ENCODE measurements around the gene CLEC20A.

CLEC20A gene

DNA sequence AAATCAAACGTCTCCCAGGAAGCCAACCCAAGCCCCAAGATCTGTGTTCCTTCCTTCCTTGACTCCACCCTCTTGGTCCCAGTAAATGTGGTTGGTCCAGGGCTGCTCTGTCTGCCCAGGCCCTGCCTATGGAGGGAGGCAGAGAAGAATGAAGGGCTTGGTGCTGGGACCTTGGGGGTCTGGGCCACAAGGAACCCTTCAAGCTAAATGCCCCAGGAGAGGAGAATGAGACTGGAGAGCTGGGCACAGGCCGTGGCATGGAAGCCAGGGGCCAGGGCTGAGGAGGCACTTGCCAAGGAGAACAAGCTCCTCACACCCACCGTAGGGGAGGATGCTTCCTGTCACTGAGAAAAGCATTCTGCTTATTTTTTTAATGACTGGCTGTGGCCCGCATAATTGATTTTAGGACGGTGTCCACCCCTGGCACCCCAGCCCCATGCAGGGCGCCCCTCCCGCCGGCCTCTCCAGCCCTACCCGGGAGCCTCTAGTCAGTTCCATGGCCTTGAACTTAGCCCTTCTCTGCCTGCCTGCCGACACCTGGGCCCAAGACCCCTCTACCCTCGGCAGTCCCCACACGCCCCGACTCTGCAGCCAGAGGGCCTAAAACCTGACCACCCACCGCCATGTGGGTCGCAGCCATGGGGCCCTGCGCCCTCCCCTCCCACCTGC lies 889 bp downstream of the CLEC20A start:
- TF ChIP-seq, protein P1, sequence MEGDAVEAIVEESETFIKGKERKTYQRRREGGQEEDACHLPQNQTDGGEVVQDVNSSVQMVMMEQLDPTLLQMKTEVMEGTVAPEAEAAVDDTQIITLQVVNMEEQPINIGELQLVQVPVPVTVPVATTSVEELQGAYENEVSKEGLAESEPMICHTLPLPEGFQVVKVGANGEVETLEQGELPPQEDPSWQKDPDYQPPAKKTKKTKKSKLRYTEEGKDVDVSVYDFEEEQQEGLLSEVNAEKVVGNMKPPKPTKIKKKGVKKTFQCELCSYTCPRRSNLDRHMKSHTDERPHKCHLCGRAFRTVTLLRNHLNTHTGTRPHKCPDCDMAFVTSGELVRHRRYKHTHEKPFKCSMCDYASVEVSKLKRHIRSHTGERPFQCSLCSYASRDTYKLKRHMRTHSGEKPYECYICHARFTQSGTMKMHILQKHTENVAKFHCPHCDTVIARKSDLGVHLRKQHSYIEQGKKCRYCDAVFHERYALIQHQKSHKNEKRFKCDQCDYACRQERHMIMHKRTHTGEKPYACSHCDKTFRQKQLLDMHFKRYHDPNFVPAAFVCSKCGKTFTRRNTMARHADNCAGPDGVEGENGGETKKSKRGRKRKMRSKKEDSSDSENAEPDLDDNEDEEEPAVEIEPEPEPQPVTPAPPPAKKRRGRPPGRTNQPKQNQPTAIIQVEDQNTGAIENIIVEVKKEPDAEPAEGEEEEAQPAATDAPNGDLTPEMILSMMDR (IDR thresholded peaks at IDR 0.05; ENCODE audit: control insufficient read depth, extremely low read depth, insufficient read depth): no peak
- H3K4me3 ChIP-seq (ENCODE audit: low read depth, low read length): no peak overlapping the region

DNA sequence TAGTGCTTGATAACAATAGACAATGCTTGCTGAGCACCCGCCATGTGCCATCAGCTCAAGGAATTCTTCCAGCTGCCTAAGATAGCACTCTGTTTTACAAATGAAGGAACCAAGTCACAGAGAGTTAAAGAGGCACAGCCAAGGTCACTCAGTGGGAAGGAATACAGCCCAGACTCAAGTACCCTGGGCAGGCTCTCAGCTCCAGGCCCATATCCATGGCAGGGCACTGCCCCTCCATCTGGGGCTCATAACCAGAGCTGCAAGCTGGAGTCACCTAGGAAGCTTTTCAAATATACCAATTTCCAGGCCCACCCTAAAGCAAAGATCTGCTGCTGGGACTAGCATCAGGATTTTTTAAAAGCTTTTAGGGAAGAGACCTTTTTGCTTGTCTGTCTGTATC lies 1.6 kb downstream of the CLEC20A start:
- H3K4me3 ChIP-seq (ENCODE audit: low read depth, low read length): no peak overlapping the region
- TF ChIP-seq, protein P1 (IDR thresholded peaks at IDR 0.05; ENCODE audit: control insufficient read depth, extremely low read depth, insufficient read depth): no peak
- DNase-seq (ENCODE audit: low read depth): no peak

More for the DNA sequence above, 889 bp downstream of the CLEC20A start:
- no peak for DNase-seq (ENCODE audit: low read depth)

DNA sequence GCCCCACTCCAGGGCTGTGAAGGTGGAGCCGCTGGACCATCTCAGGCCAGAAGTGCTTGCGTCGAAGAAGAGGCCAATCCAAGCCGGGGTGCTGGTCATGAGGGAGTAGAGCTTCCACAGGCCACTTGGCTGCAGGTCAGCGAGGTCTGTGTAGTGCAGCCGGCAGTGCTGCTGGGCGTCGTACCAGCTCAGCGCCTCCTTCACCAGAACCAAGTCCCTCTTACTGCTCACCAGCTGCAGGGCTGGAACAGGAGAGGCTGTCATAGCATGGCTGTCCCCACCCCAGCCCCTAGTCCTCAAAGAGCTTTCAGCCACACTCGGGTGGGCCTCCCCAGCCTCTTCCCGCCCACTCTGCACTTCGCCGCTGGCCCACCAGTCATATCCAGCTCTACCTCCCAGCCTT lies 2.2 kb downstream of the CLEC20A start:
- H3K4me3 ChIP-seq (ENCODE audit: low read depth, low read length): no peak overlapping the region
- TF ChIP-seq, protein P1 (IDR thresholded peaks at IDR 0.05; ENCODE audit: control insufficient read depth, extremely low read depth, insufficient read depth): no peak
- no peak for DNase-seq (ENCODE audit: low read depth)

DNA sequence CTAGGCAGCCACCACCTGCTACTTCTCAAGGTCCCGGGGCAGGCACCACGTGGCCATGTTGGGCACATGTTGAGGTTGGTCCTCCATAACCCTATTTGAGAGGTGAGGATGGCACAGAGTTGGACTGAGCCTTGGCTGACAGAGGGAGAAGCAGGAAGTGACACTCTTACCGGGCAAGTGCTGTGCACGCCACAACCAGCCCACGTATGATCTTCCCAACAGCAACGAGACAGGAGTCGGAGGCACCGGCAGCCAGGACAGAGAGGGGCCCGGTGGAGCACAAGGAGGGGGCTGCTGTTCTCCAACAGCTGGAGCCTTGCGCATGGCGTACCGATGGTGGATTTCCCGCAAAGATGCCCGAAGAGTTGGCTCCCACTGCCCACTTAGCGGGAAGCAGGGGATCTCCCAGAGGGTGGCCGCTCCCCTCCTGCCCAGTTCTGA lies 3.4 kb downstream of the CLEC20A start:
- TF ChIP-seq, protein P1 (IDR thresholded peaks at IDR 0.05; ENCODE audit: control insufficient read depth, extremely low read depth, insufficient read depth): no peak
- H3K4me3 ChIP-seq (ENCODE audit: low read depth, low read length): no peak overlapping the region
- no peak for DNase-seq (ENCODE audit: low read depth)

DNA sequence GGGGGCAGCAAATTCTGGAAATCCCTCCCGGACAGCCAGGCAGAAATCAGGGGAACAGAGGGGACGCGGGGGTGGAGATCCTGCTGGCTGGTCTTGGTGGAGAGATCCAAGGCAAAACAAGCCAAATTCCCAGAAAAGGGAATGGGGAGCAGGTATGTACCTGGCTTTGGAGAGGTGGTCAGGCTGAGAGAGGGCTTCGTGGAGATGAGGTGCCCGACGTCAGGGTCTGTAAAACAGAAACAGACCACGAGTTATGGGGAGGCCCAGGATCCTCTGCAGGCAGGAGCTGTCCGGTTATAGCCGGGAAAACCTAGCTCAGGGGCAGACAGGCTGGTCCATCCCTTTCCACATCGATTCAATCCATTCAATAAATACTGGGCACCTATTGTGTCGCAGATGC lies 4.4 kb downstream of the CLEC20A start:
- DNase-seq (ENCODE audit: low read depth): no peak
- no peak overlapping the region for H3K4me3 ChIP-seq (ENCODE audit: low read depth, low read length)
- TF ChIP-seq, protein P1 (IDR thresholded peaks at IDR 0.05; ENCODE audit: control insufficient read depth, extremely low read depth, insufficient read depth): no peak

DNA sequence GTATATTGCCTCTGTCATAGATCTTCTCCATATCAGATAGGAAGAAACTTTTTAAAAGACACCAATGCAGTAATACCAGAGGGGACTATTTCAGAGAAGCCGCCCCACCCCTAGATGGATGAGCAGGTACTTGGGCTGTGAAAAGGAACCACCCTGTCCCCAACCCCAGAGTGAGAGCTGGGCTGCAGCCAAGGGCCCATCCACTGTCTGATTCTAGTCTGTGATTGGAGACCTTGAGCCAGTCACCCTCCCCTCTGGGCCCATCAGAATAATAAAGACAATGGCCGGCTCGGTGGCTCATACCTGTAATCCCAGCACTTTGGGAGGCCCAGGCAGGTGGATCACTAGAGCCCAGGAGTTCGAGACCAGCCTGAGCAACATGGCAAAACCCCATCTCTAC lies 5.0 kb downstream of the CLEC20A start:
- no peak for DNase-seq (ENCODE audit: low read depth)
- no peak overlapping the region for H3K4me3 ChIP-seq (ENCODE audit: low read depth, low read length)
- TF ChIP-seq, protein P1 (IDR thresholded peaks at IDR 0.05; ENCODE audit: control insufficient read depth, extremely low read depth, insufficient read depth): no peak

DNA sequence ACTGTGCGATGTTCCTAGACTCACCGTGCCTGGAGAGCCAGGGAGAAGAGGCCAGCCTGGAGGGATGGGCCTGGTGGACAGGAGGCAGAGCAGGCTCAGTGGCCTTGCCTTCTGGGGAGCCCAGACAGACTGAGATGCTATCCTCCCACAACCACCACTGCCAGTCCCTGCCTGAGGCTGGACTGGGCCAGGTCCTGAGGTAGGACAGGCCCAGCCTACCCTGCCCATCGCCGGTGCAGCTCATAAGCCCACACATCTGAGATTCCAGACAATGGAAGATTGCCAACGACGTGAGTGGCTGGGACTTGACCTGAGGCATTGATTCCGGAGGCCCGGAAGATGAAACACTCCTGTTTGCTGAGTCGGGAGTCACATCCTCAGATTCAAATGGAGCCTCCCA lies 5.8 kb downstream of the CLEC20A start:
- no peak overlapping the region for H3K4me3 ChIP-seq (ENCODE audit: low read depth, low read length)
- DNase-seq (ENCODE audit: low read depth): no peak

More for the DNA sequence above, 5.8 kb downstream of the CLEC20A start:
- TF ChIP-seq, protein P1 (IDR thresholded peaks at IDR 0.05; ENCODE audit: control insufficient read depth, extremely low read depth, insufficient read depth): no peak

Measured in LNCaP clone FGC (cell line).